Loucy (cell line): ENCODE measurements around the gene FAIM2.

Experiments used
- CTCF ChIP-seq: fragments of 200-600 bp; sonication (generic); conservative IDR thresholded peaks from 2 replicates; pipeline ENCODE4 v1.5.1; 2014; ENCODE audit warnings: mild to moderate bottlenecking, antibody characterized with exemption, low read length
- EZH2phosphoT487 ChIP-seq: fragments of 200-600 bp; IDR thresholded peaks from 2 replicates; pipeline ENCODE4 v1.6.1; 2018; ENCODE audit warnings: antibody characterized with exemption, mild to moderate bottlenecking, moderate library complexity, borderline replicate concordance

GRCh38 chr12:49932533-49933130 is 28.9 kb upstream of the FAIM2 start:
- TF ChIP-seq CTCF (no peak), EZH2phosphoT487 (no peak)
